ENCODE results near the gene CHCHD4. TPM values are rescaled to one million over a fixed set of nuclear protein-coding genes. Genes with fewer than 3 reads are reported as not detected.

The CHCHD4 gene
- total and polyA plus RNA-seq, 2 experiments from 2014 or later, result 31.1 to 39.2 TPM

GRCh38 chr3:14133188-14133800, 8.6 kb upstream of the CHCHD4 start:
- H3K27me3 ChIP-seq (ENCODE audit: insufficient read depth), result no peaks in the 10 kb centered on the region
- no peak overlapping the region for H3K27ac ChIP-seq (ENCODE audit: low read depth)
- no peak overlapping the region for H3K4me3 ChIP-seq
- peaks cover 7% of the 10 kb centered on the region for H3K27me3 Mint-ChIP-seq (ENCODE audit: insufficient read depth, low read depth, poor library complexity)
- no peak for DNase-seq (ENCODE audit: low spot score)
- ATAC-seq, result no peak
- no peak overlapping the region for H2AFZ ChIP-seq
- no peak overlapping the region for H3K4me3 Mint-ChIP-seq
- peaks cover 4% of the 10 kb centered on the region for H3K79me2 ChIP-seq (replicated peaks; ENCODE audit: insufficient read depth)
- H3K4me1 ChIP-seq (ENCODE audit: insufficient read depth), result no peaks in the 10 kb centered on the region
- H3K36me3 Mint-ChIP-seq (ENCODE audit: low read depth), result peaks cover 76% of the 10 kb centered on the region
- H3K36me3 ChIP-seq (ENCODE audit: insufficient read depth), result peaks cover 8% of the 10 kb centered on the region
- no peaks in the 10 kb centered on the region for H3K4me1 Mint-ChIP-seq
- H3F3A ChIP-seq (replicated peaks; ENCODE audit: low read depth), result no peaks in the 10 kb centered on the region
- no peaks in the 10 kb centered on the region for H3K9me3 Mint-ChIP-seq
- no peak overlapping the region for H3K27ac Mint-ChIP-seq
- TF ChIP-seq, protein P1, sequence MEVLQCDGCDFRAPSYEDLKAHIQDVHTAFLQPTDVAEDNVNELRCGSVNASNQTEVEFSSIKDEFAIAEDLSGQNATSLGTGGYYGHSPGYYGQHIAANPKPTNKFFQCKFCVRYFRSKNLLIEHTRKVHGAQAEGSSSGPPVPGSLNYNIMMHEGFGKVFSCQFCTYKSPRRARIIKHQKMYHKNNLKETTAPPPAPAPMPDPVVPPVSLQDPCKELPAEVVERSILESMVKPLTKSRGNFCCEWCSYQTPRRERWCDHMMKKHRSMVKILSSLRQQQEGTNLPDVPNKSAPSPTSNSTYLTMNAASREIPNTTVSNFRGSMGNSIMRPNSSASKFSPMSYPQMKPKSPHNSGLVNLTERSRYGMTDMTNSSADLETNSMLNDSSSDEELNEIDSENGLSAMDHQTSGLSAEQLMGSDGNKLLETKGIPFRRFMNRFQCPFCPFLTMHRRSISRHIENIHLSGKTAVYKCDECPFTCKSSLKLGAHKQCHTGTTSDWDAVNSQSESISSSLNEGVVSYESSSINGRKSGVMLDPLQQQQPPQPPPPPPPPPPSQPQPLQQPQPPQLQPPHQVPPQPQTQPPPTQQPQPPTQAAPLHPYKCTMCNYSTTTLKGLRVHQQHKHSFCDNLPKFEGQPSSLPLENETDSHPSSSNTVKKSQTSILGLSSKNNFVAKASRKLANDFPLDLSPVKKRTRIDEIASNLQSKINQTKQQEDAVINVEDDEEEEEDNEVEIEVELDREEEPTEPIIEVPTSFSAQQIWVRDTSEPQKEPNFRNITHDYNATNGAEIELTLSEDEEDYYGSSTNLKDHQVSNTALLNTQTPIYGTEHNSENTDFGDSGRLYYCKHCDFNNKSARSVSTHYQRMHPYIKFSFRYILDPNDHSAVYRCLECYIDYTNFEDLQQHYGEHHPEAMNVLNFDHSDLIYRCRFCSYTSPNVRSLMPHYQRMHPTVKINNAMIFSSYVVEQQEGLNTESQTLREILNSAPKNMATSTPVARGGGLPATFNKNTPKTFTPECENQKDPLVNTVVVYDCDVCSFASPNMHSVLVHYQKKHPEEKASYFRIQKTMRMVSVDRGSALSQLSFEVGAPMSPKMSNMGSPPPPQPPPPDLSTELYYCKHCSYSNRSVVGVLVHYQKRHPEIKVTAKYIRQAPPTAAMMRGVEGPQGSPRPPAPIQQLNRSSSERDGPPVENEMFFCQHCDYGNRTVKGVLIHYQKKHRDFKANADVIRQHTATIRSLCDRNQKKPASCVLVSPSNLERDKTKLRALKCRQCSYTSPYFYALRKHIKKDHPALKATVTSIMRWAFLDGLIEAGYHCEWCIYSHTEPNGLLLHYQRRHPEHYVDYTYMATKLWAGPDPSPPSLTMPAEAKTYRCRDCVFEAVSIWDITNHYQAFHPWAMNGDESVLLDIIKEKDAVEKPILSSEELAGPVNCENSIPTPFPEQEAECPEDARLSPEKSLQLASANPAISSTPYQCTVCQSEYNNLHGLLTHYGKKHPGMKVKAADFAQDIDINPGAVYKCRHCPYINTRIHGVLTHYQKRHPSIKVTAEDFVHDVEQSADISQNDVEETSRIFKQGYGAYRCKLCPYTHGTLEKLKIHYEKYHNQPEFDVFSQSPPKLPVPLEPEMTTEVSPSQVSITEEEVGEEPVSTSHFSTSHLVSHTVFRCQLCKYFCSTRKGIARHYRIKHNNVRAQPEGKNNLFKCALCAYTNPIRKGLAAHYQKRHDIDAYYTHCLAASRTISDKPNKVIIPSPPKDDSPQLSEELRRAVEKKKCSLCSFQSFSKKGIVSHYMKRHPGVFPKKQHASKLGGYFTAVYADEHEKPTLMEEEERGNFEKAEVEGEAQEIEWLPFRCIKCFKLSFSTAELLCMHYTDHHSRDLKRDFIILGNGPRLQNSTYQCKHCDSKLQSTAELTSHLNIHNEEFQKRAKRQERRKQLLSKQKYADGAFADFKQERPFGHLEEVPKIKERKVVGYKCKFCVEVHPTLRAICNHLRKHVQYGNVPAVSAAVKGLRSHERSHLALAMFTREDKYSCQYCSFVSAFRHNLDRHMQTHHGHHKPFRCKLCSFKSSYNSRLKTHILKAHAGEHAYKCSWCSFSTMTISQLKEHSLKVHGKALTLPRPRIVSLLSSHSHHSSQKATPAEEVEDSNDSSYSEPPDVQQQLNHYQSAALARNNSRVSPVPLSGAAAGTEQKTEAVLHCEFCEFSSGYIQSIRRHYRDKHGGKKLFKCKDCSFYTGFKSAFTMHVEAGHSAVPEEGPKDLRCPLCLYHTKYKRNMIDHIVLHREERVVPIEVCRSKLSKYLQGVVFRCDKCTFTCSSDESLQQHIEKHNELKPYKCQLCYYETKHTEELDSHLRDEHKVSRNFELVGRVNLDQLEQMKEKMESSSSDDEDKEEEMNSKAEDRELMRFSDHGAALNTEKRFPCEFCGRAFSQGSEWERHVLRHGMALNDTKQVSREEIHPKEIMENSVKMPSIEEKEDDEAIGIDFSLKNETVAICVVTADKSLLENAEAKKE (CRISPR knock-in tag; IDR thresholded peaks at IDR 0.05), result no peak
- no peak for TF ChIP-seq NANOG (IDR thresholded peaks at IDR 0.05; ENCODE audit: borderline replicate concordance)
- TF ChIP-seq EZH2 (IDR thresholded peaks at IDR 0.05; ENCODE audit: low read depth, unreplicated experiment), result no peak
- no peak for TF ChIP-seq STAT1 (IDR thresholded peaks at IDR 0.05; ENCODE audit: unreplicated experiment)
- TF ChIP-seq ZNF114 (CRISPR knock-in tag; IDR thresholded peaks at IDR 0.05), result no peak
- no peak for TF ChIP-seq REST (IDR thresholded peaks at IDR 0.05; ENCODE audit: unreplicated experiment)
- TF ChIP-seq POLR2AphosphoS5 (IDR thresholded peaks at IDR 0.05; ENCODE audit: low read depth), result no peak
- no peak for TF ChIP-seq CREB1 (CRISPR knock-in tag; IDR thresholded peaks at IDR 0.05; ENCODE audit: low read depth)
- TF ChIP-seq EZH2phosphoT487 (IDR thresholded peaks at IDR 0.05; ENCODE audit: unreplicated experiment), result no peak
- TF ChIP-seq, protein P2, sequence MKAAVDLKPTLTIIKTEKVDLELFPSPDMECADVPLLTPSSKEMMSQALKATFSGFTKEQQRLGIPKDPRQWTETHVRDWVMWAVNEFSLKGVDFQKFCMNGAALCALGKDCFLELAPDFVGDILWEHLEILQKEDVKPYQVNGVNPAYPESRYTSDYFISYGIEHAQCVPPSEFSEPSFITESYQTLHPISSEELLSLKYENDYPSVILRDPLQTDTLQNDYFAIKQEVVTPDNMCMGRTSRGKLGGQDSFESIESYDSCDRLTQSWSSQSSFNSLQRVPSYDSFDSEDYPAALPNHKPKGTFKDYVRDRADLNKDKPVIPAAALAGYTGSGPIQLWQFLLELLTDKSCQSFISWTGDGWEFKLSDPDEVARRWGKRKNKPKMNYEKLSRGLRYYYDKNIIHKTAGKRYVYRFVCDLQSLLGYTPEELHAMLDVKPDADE (IDR thresholded peaks at IDR 0.05), result no peak
- TF ChIP-seq JUNB (IDR thresholded peaks at IDR 0.05; ENCODE audit: unreplicated experiment), result no peak
- TF ChIP-seq, protein P3, sequence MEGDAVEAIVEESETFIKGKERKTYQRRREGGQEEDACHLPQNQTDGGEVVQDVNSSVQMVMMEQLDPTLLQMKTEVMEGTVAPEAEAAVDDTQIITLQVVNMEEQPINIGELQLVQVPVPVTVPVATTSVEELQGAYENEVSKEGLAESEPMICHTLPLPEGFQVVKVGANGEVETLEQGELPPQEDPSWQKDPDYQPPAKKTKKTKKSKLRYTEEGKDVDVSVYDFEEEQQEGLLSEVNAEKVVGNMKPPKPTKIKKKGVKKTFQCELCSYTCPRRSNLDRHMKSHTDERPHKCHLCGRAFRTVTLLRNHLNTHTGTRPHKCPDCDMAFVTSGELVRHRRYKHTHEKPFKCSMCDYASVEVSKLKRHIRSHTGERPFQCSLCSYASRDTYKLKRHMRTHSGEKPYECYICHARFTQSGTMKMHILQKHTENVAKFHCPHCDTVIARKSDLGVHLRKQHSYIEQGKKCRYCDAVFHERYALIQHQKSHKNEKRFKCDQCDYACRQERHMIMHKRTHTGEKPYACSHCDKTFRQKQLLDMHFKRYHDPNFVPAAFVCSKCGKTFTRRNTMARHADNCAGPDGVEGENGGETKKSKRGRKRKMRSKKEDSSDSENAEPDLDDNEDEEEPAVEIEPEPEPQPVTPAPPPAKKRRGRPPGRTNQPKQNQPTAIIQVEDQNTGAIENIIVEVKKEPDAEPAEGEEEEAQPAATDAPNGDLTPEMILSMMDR (conservative IDR thresholded peaks at IDR 0.05; ENCODE audit: low read depth in 2 of 2), result no peak
- no peak for TF ChIP-seq ZNF331 (CRISPR knock-in tag; IDR thresholded peaks at IDR 0.05; ENCODE audit: low read depth)
- no peaks in the 10 kb centered on the region for H4K20me1 ChIP-seq (replicated peaks; ENCODE audit: insufficient read depth)
- no peaks in the 10 kb centered on the region for H3K9me2 ChIP-seq (ENCODE audit: insufficient read depth)
- H3K4me2 ChIP-seq, result no peak overlapping the region

Measured in GM23338 (cell line).